GM06990 (cell line): ENCODE results near the gene PATL2.
"Not testable (repeated sequence)": the region's sequence is repeated elsewhere in the genome, so short reads cannot be mapped to it uniquely, and the experiment has no call there.

ENCODE experiments used
- DNase-seq: peaks from one replicate; pipeline ENCODE4 v3.0.0-alpha.2; 2011; ENCODE audit not compliant: insufficient read length; ENCODE audit errors: extremely low read depth
- H3K27me3 ChIP-seq: replicated peaks from 2 replicates; pipeline ENCODE4 v1.6.0; 2011; ENCODE audit warnings: low read length; ENCODE audit not compliant: control insufficient read depth, insufficient read depth
- H3K36me3 ChIP-seq: 2 replicates; pipeline ENCODE4 v1.5.1; 2011; ENCODE audit warnings: low read length; ENCODE audit not compliant: control insufficient read depth, insufficient read depth
- H3K4me3 ChIP-seq: replicated peaks from 2 replicates; pipeline ENCODE4 v1.5.1; 2011; ENCODE audit warnings: low read depth, mild to moderate bottlenecking, control low read depth, low read length
- TF ChIP-seq, protein P1 (sequence below): IDR thresholded peaks from 2 replicates; pipeline ENCODE4 v1.5.1; 2011; ENCODE audit warnings: low read length, control low read depth, mild to moderate bottlenecking, inconsistent platforms; ENCODE audit not compliant: insufficient read depth, poor library complexity, severe bottlenecking

Gene PATL2

DNA sequence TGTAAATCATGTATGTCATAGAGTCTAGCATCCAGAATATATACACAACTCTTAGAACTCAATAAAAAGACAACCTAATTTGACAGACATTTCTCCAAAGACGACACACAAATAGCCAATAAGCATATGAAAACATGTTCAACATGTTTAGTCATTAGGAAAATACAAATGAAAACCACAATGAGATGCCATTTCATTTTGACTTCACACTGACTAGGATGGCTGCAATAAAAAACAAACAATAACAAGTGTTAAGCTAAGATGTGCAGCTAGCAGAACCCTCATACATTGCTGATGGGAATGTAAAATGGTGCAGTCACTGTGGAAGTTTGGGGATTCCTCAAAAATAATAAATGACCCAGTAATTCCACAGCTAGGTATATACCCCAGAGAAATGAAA, 64.1 kb downstream of the PATL2 start:
- TF ChIP-seq, protein P1, sequence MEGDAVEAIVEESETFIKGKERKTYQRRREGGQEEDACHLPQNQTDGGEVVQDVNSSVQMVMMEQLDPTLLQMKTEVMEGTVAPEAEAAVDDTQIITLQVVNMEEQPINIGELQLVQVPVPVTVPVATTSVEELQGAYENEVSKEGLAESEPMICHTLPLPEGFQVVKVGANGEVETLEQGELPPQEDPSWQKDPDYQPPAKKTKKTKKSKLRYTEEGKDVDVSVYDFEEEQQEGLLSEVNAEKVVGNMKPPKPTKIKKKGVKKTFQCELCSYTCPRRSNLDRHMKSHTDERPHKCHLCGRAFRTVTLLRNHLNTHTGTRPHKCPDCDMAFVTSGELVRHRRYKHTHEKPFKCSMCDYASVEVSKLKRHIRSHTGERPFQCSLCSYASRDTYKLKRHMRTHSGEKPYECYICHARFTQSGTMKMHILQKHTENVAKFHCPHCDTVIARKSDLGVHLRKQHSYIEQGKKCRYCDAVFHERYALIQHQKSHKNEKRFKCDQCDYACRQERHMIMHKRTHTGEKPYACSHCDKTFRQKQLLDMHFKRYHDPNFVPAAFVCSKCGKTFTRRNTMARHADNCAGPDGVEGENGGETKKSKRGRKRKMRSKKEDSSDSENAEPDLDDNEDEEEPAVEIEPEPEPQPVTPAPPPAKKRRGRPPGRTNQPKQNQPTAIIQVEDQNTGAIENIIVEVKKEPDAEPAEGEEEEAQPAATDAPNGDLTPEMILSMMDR, result no peak
- no peak for DNase-seq
- Histone ChIP-seq H3K27me3 (no peaks in the 10 kb centered on the region), H3K36me3 (peaks cover 6% of the 10 kb centered on the region), H3K4me3 (no peak overlapping the region)

DNA sequence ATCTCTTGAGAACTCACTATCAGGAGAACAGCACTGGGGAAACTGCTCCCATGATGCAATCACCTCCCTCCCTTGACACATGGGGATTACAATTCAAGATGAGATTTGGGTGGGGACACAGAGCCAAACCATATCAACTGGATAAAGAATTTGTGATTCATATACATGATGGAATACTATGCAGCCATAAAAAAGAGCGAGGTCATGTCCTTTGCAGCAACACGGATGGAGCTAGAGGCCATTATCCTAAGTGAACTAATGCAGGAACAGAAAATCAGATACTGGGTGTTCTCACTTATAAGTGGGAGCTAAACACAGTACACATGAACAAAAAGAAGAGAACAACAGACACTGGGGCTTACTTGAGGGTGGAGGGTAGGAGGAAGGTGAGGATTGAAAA, 64.7 kb downstream of the PATL2 start:
- DNase-seq, result no peak
- H3K36me3 ChIP-seq, result peaks cover 6% of the 10 kb centered on the region
- no peak overlapping the region for H3K4me3 ChIP-seq
- TF ChIP-seq, protein P1, result no peak
- no peaks in the 10 kb centered on the region for H3K27me3 ChIP-seq

DNA sequence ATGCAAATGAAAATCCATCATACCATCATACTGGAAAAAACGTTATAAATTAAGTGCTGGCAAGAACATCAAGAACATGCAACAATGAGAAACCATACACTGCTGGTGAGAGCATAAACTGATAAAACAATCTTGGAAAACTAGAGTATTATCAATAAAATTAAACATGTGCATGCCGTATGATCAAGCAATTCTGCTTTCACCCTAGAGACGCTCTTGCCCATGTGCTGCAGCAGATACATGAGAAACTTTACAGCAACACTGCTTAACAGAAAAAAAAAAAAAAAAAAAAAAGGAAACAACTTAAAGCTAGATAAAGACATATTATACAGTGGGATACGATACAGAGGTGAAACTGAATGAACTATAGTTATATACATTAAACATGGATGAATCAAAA, 69.5 kb downstream of the PATL2 start:
- Histone ChIP-seq H3K4me3 (no peak overlapping the region), H3K36me3 (peaks cover 2% of the 10 kb centered on the region; the same call in 1 of the 2 replicates), H3K27me3 (no peaks in the 10 kb centered on the region)
- TF ChIP-seq, protein P1, result no peak
- no peak for DNase-seq

DNA sequence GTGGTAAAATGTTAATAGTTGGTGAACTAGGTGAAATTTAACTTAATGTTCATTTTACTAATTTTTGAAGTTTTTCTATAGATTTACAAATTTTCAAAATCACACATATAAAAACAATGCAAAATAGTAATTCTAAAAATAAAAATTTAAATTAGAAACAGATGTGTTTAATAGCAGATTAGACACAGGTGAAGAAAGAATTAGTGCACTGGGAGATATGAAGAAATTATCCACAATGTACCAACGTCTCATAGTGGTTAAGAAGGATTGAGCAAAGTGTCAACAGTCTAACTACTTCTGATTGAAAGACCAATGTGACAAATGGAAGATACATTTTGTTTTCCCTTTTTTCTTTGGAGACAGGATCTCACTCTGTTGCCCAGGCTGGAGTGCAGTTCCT, 74.1 kb downstream of the PATL2 start:
- TF ChIP-seq, protein P1, result no peak
- H3K36me3 ChIP-seq, result peaks cover 4% of the 10 kb centered on the region
- H3K4me3 ChIP-seq, result no peak overlapping the region
- DNase-seq, result no peak
- H3K27me3 ChIP-seq, result no peaks in the 10 kb centered on the region

DNA sequence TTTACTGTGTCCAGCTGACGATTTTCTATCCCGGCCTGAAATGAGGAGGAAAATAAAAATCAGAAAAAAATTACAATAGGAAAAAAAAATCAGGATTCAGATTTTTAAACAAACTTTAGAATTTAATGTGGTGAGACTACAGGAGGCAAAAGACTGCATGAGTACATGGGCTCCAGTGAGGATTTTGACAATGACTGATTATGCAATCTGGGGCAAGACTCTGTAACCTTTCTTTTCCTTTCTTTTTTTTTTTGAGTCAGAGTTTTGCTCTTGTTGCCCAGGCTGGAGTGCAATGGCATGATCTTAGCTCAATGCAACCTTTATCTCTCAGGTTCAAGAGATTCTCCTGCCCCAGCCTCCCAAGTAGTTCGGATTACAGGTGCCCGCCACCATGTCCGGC, 77.5 kb downstream of the PATL2 start:
- Histone ChIP-seq H3K4me3 (no peak overlapping the region), H3K36me3 (peaks cover 9% of the 10 kb centered on the region), H3K27me3 (no peaks in the 10 kb centered on the region)
- TF ChIP-seq, protein P1, result no peak
- no peak for DNase-seq

DNA sequence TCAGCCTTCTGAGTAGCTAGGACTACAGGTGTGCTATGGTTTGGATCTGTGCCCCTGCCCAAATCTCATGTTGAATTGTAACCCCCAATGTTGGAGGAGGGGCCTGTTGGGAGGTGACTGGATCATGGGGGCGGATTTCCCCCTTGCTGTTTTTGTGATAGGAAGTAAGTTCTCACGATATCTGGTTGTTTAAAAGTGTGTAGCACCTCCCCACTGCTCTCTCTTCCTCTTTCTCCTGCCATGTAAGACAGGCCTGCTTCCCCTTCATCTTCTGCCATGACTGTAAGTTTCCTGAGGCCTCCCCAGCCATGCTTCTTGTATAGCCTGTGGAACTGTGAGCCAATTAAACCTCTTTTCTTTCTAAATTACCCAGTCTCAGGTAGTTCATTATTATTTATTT, 85.8 kb downstream of the PATL2 start:
- H3K27me3 ChIP-seq, DNase-seq, H3K36me3 ChIP-seq, H3K4me3 ChIP-seq: not testable (repeated sequence)
